HG03439 (cell line): ENCODE measurements around the gene LY86.

Source experiments
- ATAC-seq: cut with Tn5 transposase; IDR thresholded peaks from one replicate; pipeline ENCODE4 v1.9.1; 2021; ENCODE audit warnings: mild to moderate bottlenecking, moderate library complexity; ENCODE audit not compliant: unreplicated experiment

Gene LY86

DNA sequence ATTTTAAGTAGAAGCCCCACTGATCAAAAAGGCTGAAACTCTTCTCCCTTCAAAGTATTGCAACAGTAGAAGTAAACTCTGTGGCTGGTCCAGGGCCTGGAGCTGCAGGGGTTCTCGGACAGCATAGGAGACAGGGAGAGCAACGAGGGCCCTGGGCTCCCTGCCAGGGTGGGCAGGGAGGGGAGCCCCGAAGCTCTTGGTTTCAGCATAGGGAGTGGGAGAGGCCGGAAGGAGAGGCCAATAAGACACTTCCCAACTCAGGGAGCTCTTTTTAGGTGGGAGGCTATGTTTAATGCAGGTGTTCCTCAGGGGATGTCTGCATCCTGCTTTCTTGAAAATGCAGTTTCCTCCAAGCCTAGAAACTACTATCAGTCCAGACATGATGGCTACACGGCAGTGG, 91.1 kb downstream of the LY86 start:
- ATAC-seq: no peak

DNA sequence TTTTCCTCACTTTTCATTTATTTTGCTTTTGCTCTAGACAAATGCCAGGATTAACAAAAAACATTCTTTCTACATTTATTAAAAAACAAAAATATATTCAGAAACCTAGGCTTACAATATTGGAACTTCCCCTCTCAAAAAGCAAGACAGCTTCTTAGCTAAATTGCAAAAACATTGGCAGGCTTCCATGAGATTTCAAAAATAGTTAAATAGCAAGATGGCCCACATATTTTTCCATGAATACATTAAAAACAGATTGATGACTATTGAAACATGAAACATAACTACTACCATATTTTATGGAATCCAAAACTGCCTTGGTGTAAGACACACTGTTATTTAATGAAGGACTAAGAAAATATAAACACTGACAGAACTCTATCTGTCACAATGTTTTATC, 92.0 kb downstream of the LY86 start:
- no peak for ATAC-seq

DNA sequence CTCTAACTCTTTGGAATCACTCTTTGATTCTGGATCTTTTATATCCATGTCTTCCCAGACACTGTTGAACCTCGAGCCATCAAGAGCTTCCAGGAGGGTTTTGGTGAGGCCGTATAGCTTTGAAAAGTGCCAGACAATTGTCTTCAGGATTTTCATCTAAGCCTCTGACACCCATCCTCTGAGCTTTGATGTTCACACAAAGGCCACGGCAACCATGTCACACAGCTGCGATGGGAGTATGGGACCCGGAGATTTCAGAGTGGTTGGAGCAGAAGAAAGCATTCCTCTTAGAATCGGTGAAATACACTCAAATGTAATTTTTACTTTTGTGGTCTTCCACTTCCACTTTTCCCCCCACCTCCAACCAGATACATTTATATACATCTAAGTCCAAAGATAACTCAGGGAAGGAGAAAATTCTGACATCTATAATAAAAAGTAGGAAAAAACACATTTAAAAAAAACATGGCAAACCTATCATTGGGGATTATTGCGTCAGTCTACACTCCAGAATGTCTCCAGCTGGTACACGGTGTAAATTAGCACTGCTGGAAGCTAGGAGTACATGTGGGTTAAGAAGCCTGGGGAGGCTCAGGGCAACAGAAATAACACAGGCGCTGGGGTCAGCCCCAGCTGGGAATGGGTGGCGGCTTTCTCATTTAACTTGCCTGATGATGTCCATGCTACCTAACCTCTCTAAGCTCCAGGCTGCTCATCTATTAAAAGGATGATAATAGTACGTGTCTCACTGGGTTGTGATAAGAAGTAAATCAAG, 92.7 kb downstream of the LY86 start:
- ATAC-seq: no peak

DNA sequence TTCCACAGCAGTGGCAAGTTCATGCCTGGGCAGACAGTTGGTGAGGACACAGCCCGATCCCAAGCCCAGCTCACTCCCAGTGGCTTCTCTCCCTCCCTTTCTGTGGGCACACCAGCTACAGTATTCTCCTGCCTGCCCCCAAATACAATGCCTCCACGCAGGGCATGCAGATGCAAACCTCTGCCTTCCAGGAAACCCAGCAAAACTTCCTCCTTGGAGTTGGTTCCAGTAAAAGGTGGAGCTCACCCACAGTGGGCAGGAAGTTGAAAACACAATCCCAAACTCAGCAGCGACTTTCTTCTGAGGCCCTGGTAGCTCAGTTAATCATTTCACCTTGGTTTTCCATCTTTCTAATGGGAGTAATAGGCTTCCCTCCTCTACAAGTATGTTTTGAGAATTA, 93.7 kb downstream of the LY86 start:
- ATAC-seq: no peak

DNA sequence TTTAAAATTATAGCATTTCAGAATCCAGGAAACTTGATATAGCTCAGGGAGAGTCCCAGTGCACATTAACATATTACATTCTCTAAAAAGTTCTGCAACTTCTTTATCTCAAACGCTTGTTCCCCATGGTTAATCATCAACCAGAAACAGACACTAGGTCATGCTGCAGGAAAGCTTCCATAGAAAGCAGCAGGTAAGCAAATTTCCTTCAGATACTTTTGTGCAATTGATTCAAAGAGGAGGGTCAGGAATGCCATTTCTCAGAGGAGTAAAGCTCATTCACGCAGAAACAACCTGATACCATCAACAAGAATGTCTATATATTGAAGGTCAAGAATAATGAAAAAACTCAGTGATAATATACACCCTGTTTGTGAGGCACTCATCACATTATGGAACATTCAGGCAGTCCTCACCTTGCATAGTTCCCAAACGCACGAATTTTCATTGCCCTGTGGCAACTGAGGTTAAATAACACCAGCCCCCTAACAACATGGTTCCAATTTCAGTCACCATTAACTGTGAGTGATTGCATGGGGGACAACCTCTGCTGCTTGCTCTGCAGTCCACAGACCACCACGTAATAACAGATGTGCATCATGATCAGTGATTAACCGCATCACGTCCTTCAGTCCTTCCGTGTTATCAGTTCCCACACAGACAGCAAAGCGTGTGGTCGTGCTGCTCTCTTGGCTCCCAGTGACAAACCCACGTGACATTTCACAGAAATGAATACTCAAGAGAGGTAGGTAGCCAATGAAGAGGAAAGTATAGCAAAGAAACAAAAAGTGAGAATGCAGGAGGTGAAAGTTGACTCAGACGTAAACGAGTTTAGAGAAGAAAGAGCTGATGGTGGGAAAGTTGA, 95.7 kb downstream of the LY86 start:
- peak; percentile 88 for ATAC-seq

DNA sequence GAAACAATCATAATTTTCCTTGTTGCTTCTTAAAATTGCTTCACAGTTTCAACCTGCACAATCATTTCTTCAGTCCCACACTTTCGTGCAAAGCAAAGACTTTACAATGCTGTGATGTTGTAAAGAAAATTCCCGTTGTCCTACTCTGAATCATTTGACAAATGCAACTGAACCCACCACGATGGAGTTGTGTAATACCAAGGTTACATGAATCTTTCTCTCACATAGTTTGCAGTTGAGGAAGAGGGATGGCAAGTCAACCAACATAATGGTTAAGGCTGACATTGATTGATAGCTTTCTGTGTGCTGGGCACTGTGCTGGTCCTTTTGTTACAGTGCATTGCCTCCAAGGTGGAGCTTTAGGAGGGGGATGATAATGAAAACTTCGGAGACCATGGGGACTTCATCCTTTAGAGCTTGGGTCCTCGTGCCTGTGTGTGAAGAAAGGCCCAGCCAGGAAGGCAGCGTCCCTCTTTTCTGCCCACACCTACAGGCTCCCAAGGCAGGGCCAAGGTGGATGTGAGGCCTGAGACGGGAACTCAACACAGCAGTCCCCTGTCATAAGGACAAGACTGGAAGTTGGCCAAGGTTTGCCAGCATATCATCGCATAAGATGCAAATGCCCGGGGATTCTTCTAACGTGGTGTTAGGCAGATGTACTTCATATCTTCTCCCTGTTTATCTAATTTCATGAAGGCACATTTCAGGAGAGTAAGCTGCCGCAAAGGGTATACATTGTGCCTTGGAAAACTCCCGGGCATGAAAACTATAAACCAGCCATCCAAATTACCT, 96.9 kb downstream of the LY86 start:
- no peak for ATAC-seq

DNA sequence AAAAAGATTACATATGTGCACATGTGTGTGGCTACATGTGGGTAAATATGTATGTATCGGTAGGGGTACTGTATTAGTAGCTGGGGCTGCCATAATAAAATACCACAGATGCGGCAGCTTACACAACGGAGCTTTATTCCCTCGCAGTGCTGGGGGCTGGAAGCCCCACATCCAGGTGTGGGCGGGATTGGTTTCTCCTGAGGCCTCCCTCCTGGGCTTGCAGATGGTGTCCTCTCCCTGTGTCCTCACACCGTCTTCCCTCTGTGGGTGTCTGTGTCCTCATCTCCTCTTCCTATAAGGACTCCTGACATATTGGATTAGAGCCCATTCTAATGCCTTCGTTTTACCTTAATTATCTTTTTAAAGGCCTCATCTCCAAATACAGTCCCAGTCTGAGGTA, 97.7 kb downstream of the LY86 start:
- no peak for ATAC-seq

DNA sequence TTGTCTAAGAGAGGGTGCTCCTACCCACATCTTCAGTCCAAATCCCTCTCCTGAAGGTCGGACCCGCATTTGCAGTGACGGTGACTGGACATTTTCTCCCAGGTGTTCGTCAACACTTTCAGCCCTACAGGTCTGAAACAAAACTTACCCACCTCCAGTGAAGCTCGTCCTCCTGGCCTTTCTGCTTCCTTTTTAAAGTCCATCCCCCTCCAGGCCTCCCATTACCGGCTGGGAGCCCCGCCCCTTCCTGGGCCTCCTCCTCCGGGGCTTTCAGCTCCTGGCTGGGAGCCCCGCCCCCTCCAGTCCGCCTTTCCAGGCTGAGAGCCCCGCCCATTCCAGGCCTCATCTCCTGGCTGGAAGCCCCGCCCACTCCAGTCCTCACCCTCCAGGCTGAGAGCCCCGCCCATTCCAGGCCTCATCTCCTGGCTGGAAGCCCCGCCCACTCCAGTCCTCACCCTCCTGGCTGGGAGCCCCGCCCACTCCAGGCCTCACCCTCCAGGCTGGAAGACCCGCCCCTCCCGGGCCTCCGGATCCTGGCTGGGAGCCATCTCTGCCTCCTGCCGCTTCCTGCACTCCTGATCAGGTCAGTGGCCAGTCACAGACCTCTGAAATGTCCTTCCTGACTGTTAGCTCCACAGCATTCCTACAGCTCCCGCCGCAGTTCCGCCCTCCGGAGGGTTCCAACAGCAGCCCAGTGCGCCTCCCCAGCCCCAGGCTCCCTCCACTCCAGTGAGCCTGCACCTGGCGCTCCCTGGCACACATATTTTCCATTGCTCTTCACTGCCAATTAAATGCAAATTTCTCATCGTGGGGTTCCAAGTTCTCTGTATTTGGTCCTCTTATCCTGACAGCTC, 98.5 kb downstream of the LY86 start:
- no peak for ATAC-seq

DNA sequence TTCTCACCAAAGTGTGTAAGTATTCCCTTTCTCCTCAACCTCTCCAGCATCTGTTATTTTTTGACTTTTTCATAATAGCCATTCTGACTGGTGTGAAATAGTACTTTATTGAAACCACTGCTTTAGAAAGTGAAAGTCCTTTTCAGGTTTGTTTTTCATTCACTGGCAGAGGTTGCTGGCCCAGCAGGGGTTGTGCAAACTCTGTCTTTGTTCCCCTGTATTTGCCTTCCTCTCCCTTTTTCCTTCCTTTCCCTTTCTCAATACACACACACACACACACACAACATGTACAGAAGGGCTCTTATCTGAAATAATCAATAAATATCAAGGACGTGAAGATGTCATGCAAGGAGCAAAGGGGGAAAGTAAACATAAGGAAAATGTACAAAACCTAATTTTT, 99.8 kb downstream of the LY86 start:
- ATAC-seq: no peak

DNA sequence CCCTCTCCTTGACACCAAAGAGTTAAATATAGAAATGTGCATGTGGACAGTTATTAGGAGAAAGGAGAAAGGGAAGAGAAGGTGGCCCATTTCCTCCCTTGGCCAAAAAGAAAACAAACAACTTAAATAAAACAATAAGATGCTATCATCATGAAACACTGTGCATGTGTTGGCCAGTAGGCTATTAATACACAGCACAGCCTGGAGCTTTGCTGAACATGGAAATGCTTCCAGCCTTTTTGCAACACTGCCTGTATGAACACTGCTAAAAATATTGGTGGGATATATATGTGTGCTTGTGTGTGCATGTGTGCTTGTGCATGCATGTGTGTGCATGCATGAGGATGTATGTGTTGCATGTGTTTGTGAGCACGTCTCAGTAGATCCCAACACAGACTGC, 100.4 kb downstream of the LY86 start:
- ATAC-seq: no peak

DNA sequence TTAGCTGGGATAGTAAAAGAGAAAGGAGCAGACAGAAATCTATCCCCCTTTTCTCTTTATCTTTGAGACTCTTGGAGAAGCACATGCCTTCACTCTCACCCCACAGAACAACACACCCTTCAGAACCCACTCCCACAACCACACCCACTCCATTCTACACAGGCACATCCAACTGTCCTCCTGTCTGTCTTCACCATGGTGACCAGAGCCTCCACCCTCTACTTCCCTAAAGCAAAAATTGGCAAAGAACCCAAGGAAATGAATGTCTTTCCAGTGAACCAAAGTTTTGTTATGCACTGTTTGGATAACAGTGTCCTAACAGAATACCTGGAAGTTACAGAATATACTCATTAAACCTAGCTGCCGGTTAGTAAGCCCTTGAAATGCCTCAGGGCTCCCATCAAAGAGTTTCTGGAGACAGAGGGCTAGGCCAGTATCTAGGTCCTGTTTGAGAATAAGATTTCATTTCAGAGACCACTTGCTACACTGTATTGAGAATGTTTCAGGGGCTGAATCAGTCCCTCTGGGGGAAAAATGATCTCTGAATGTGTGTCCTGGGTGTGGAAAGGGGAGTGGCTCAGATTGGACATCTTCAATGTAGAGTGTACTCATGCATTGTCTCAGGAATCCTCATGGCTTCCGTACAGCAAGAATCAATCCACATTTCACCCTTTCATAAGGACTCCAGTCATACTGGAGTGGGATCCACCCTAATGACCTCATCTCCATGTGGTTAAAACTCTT, 101.1 kb downstream of the LY86 start:
- no peak for ATAC-seq

DNA sequence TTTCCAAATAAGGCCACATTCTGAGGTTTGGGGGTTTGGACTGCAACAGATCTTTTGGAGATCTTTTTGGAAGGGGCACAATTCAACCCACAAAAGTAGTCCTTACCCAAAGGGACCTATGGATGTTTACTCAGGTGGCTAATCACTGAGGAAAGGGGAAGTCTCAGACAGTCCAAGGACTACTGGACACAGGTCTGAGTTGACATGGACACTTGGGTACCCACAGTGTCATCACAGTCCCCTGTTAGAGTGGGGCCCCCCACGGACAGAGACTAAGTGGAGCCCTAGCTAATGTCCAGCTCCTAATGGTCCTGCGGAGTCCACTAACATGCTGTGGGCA, 101.6 kb downstream of the LY86 start:
- ATAC-seq: no peak

DNA sequence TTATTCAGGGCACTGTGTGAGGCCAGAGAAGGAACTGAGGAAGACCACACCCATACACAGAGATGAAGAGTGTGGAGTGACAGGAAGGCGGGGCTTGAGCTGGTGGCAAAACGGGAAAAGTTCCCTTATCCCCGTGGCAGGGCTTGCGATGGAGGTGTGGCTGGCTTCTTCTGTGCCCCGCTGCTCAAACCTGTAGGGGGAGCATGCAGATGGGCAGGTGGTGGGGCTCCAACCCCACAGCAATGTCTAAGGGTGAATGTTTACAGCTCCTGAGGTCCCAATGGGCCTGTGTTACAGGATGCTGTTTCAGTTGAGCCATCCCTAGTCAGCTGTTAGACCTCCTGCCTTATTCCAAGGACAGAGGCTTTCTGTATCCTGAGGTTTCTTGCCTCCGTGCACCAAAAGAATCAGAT, 105.9 kb downstream of the LY86 start:
- no peak for ATAC-seq

DNA sequence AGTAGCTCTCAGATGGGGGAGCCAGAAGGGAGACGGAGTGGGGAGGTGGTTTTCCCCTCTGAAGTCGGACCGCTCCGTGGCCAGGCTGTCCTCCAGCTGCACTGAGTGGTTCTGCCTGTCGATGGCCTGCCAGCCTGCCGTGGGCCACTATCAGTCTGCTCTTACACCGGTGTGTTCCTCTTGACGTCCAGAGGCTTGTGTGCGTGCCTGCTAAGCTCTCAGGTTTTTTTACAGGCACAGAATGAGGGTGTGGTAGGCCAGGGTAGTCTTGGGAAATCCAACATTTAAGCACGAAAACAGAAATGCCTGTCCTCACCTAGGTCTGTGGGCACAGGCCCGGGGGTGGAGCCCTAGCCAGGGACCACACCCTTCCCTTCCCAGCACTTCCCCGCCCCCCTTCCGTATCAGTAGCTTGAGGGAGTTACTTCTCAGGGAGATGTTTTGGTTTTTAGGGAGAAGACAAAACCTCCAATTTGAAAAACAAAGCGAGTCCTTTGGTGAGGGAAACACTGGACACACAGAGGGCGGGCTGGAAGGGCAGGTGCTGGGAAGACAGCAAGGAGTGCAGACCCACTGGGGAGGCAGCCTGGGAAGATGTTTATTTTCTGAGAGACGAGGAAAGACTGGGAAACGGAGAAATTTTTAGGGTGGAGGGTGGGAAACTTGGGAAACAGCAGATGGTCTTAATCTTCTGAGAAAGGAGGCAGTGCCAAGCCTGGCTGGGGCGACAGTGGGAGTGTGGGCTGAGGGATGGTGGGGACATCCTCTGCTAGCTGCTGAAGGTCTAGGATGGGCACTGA, 106.5 kb downstream of the LY86 start:
- no peak for ATAC-seq

DNA sequence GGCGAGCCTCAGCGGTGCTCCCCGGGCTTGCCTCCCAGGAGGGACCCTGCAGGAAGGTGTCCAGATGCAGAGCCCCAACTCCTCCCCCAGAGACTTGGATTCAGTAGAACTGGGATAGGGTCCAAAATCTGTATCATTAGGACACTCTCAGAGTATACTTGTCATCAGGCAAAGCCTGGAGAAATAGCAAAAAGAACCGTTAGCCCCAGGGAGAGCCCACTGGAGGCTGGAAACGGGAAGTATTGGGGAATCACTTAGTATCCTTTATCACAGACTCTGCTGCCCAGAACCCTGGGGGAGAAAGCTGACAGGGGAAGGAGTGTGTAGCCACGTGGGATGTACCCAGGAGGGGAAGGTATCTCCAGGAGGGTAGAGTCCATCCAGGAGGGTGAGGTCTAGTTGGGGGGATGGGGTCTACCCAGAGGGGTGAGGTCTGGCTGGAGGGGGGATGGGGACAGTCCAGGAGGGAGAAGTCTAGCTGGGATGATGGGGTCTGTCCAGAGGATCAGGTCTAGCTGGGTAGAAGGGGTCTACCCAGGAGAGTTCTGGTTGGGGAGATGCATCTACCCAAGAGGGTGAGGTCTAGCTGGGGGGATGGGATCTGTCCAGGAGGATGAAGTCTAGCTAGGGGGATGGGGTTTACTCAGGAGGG, 107.2 kb downstream of the LY86 start:
- no peak for ATAC-seq

DNA sequence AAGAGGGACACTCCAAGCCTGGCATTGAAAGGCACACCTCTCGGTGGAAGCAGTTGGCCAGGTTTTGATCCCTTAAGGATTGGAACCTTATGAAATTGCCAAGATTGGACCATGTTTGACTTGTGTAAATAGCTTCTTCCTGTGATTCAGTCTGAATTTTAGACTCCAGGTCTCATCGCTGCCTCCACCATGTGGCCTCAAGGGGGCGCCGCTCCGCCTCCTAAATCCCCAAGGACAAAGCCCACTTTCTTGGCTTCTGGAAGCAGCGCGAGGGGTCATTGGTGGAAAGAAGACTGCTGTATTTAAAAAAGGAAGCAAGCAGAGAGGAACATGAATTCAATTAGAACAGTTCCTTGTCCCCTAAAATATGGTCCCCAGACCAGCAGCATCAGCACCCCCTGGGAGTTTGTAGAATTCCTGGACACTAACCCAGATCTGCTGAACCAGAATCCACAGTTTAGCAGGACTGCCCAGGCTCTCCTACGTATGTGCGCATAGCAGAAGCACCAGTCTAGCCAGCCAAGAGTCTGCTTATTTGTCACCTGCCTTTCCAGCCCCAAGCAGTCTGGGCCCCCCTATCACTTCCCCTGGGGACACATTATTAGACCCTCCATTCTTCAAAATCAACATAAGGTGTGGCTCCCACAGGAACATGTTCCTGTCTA, 108.5 kb downstream of the LY86 start:
- ATAC-seq: no peak

DNA sequence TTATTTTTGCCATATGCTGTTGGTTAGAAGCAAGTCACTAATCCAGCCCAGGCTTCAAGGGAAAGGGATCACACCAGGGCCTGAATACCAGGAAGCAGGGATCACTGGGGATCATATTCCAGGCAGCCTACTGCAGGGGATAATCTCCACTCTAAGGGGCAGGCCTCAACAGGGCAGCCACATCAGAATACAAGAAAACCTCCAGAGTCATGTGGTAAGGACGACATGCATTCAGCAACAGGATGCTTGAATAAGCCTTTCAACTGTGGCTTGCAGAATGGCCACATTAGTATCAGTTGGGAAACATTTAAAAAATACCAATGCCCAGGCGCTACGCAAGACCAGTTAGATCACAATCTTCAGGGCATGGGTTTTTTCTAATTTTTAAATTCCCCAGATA, 109.1 kb downstream of the LY86 start:
- no peak for ATAC-seq

DNA sequence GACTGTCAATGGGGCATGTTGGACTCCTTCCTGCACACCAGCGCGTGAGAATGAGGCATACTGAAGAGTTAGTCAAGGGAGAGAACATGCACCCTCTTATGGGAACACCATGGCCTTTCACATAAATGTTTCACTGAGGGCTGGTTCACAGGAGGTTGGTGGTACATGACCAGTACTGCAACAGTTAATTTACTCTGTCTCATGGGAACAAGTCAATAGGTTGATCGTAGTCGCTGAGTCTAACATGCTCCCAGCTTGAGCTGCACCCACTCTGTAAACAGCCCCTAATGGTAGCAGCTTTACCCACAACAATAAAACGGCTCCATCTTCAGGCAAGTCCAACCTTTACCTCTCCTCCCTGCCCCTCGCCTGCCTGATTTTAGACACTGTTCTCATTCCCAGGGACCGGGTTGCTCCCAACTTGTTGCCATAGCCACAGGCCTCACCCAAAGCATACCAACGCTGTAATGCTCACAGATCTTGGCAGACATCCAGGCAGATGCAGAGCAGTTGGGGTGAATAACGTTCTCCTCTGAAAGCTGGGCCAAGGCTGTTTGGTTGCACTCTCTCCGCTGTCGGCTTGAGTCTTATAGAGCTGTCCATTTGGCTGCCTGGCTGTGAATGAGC, 111.3 kb downstream of the LY86 start:
- ATAC-seq: no peak
